GM12878 (cell line): Measurements from ENCODE around the gene CLK4. TPM values are rescaled to one million over a fixed set of nuclear protein-coding genes. Genes with fewer than 3 reads are reported as not detected.

Experiments
- ATAC-seq: fragments of 200-7000 bp; cut with Tn5 transposase; 3 replicates; pipeline ENCODE4 v1.9.1; 2020; ENCODE audit warnings: mild to moderate bottlenecking, moderate library complexity
- BruUV-seq: library from RNA; stranded (reverse); fragments of 400-500 nt; replicated peaks from 2 replicates; lab custom pipeline; 2021; lab: Mats Ljungman, UMichigan
- CTCF ChIA-PET: fragments of 300-600 bp; sonication (Branson Sonifier 250); formaldehyde crosslinking; extraction: SDS; loops from one replicate; lab custom pipeline; 2021; ENCODE audit warnings: inconsistent platforms; lab: Yijun Ruan, JAX
- POLR2A ChIA-PET: fragments of 350-600 bp; formaldehyde crosslinking; extraction: SDS; loops from one replicate; lab custom pipeline; 2021; ENCODE audit warnings: inconsistent platforms; lab: Charles Lee
- RAD21 ChIA-PET: fragments of 300-600 bp; sonication (Branson Sonifier 250); formaldehyde crosslinking; loops from one replicate; lab custom pipeline; 2023; ENCODE audit warnings: antibody characterized with exemption; ENCODE audit not compliant: unreplicated experiment; lab: Charles Lee
- SMC1A ChIA-PET: fragments of 300-600 bp; sonication (Branson Sonifier 250); formaldehyde crosslinking; loops from one replicate; lab custom pipeline; 2023; ENCODE audit not compliant: unreplicated experiment, uncharacterized antibody; lab: Charles Lee
- DNase-seq: peaks from one replicate; pipeline ENCODE4 v3.0.0-alpha.2; 2011; ENCODE audit warnings: low read depth, low spot score
- FAIRE-seq: peaks from 3 replicates; lab custom pipeline; 2011; peaks lifted over from hg19 to GRCh38; lab: Jason Lieb, UNC
- H2AFZ ChIP-seq: 2 replicates; pipeline ENCODE4 v1.6.0; 2011; ENCODE audit warnings: low read depth, low read length, control low read depth; ENCODE audit not compliant: control insufficient read depth
- H3K27ac ChIP-seq: 2 replicates; pipeline ENCODE4 v1.5.1; 2011; ENCODE audit warnings: control low read depth; ENCODE audit not compliant: control insufficient read depth, insufficient read depth
- H3K27me3 ChIP-seq, 2 experiments: replicated peaks in 1 of 2; 2 replicates each; pipeline versions ENCODE4 v1.6.0 to v1.6.1; 2011; ENCODE audit warnings: low read length in 1 of 2; ENCODE audit not compliant: control insufficient read depth in 2 of 2, insufficient read depth in 2 of 2
- H3K36me3 ChIP-seq, 2 experiments: 2 replicates each; pipeline ENCODE4 v1.5.1; 2011; ENCODE audit warnings: low read length in 1 of 2; ENCODE audit not compliant: control insufficient read depth in 2 of 2, insufficient read depth in 2 of 2
- H3K4me1 ChIP-seq: 2 replicates; pipeline ENCODE4 v1.6.1; 2011; ENCODE audit warnings: mild to moderate bottlenecking, low read length, moderate library complexity, mixed read lengths; ENCODE audit not compliant: control insufficient read depth, insufficient read depth
- H3K4me2 ChIP-seq: 2 replicates; pipeline ENCODE4 v1.6.0; 2011; ENCODE audit warnings: control low read depth; ENCODE audit not compliant: control insufficient read depth, insufficient read depth
- H3K4me3 ChIP-seq: fragments of 200-600 bp; sonication (generic); 2 replicates; pipeline ENCODE4 v1.5.1; 2016
- H3K79me2 ChIP-seq: 2 replicates; pipeline ENCODE4 v1.6.0; 2011; ENCODE audit warnings: low read length; ENCODE audit not compliant: control insufficient read depth, insufficient read depth
- H3K9ac ChIP-seq: 2 replicates; pipeline ENCODE4 v1.8.0; 2011; ENCODE audit warnings: low read length, control low read depth, mixed read lengths; ENCODE audit not compliant: control insufficient read depth, insufficient read depth
- H3K9me3 ChIP-seq: replicated peaks from 3 replicates; pipeline ENCODE4 v1.5.1; 2011; ENCODE audit warnings: mild to moderate bottlenecking, low read length; ENCODE audit not compliant: control insufficient read depth, insufficient read depth
- H4K20me1 ChIP-seq: 2 replicates; pipeline ENCODE4 v1.6.0; 2011; ENCODE audit not compliant: control insufficient read depth, insufficient read depth
- BRCA1 ChIP-seq: IDR thresholded peaks from 2 replicates; pipeline ENCODE4 v1.6.1; 2011; ENCODE audit warnings: low read depth, low read length, improper control_type of control experiment
- CEBPB ChIP-seq, 2 experiments: fragments of 150-350 bp in 1 of 2; IDR thresholded peaks; 2 replicates each; pipeline ENCODE4 v1.6.1; 2012 to 2014; ENCODE audit warnings: low read depth in 2 of 2, low read length in 2 of 2, borderline replicate concordance in 1 of 2, inconsistent platforms in 1 of 2
- CHD1 ChIP-seq: IDR thresholded peaks from 2 replicates; pipeline ENCODE4 v1.6.1; 2012; ENCODE audit warnings: low read depth, low read length, improper control_type of control experiment
- EGR1 ChIP-seq, 2 experiments: IDR thresholded peaks; 1 replicate in 1 of 2; 2 replicates in 1 of 2; pipeline ENCODE4 v1.6.1; 2011 to 2012; ENCODE audit warnings: low read depth in 2 of 2, low read length in 2 of 2, borderline replicate concordance in 1 of 2, mild to moderate bottlenecking in 1 of 2, moderate library complexity in 1 of 2
- ETV6 ChIP-seq, 2 experiments: fragments of 450-650 bp in 1 of 2; IDR thresholded peaks in 1 of 2; conservative IDR thresholded peaks in 1 of 2; 2 replicates each; pipeline ENCODE4 v1.6.1; 2014; ENCODE audit warnings: antibody characterized with exemption in 1 of 2, borderline replicate concordance in 1 of 2, low read depth in 1 of 2, mild to moderate bottlenecking in 1 of 2, moderate library complexity in 1 of 2
- HCFC1 ChIP-seq: fragments of 150-350 bp; IDR thresholded peaks from 2 replicates; pipeline ENCODE4 v1.6.1; 2014; ENCODE audit warnings: low read length
- IRF5 ChIP-seq: fragments of 450-650 bp; IDR thresholded peaks from 2 replicates; pipeline ENCODE4 v1.6.1; 2017; ENCODE audit warnings: borderline replicate concordance
- MEF2B ChIP-seq: fragments of 450-650 bp; IDR thresholded peaks from 2 replicates; pipeline ENCODE4 v1.6.1; 2018; ENCODE audit warnings: mild to moderate bottlenecking, moderate library complexity; ENCODE audit not compliant: partially characterized antibody, poor library complexity, severe bottlenecking
- NR2C2 ChIP-seq: IDR thresholded peaks from 2 replicates; pipeline ENCODE4 v1.6.1; 2011; ENCODE audit warnings: borderline replicate concordance, low read depth; ENCODE audit not compliant: control insufficient read depth, insufficient read length
- POLR2A ChIP-seq: IDR thresholded peaks from 2 replicates; pipeline ENCODE4 v1.6.1; 2011; ENCODE audit warnings: low read depth, mild to moderate bottlenecking, low read length
- POU2F2 ChIP-seq: IDR thresholded peaks from 3 replicates; pipeline ENCODE4 v1.6.1; 2011; ENCODE audit warnings: low read depth, mild to moderate bottlenecking, low read length, borderline replicate concordance
- RB1 ChIP-seq: fragments of 450-650 bp; formaldehyde crosslinking; IDR thresholded peaks from 2 replicates; pipeline ENCODE4 v1.6.1; 2017; ENCODE audit warnings: mild to moderate bottlenecking, borderline replicate concordance
- REST ChIP-seq: IDR thresholded peaks from 2 replicates; pipeline ENCODE4 v1.6.1; 2012; ENCODE audit warnings: mild to moderate bottlenecking, low read depth, low read length
- SIN3A ChIP-seq: IDR thresholded peaks from 2 replicates; pipeline ENCODE4 v1.6.1; 2012; ENCODE audit warnings: low read depth, low read length, improper control_type of control experiment
- TAF1 ChIP-seq: IDR thresholded peaks from 2 replicates; pipeline ENCODE4 v1.6.1; 2011; ENCODE audit warnings: mild to moderate bottlenecking, low read depth, low read length, borderline replicate concordance
- ZBED1 ChIP-seq: IDR thresholded peaks from 2 replicates; pipeline ENCODE4 v1.6.1; 2016; ENCODE audit warnings: borderline replicate concordance
- ZNF24 ChIP-seq: fragments of 450-650 bp; IDR thresholded peaks from 2 replicates; pipeline ENCODE4 v1.6.1; 2017; ENCODE audit warnings: antibody characterized with exemption, mild to moderate bottlenecking
- WGBS: methylation state at CpG from one replicate; pipeline ENCODE4 v1.1.6; 2016; ENCODE audit warnings: low lambda C conversion rate; ENCODE audit not compliant: insufficient replicate concordance, insufficient coverage; ENCODE audit errors: missing lambda C conversion rate; 5-methylcytosine and 5-hydroxymethylcytosine counted together
- in situ Hi-C: fragments of 300-500 bp; cut with MboI; formaldehyde crosslinking; loops from 9 replicates; pipeline ENCODE4 v1.14.3; 2018; ENCODE audit warnings: mixed read lengths
- intact Hi-C: fragments of 100-400 bp; cut with micrococcal nuclease; formaldehyde crosslinking; loops from one replicate; pipeline ENCODE4 v1.14.2; 2022; ENCODE audit not compliant: unreplicated experiment
- polyA plus RNA-seq, 11 experiments: library from polyadenylated mRNA; depleted of rRNA in 4 of 11; unstranded in 6 of 11; stranded (reverse) in 5 of 11; fragments of >200 nt; fragmentation: Nextera tagmentation in 4 of 11; fragmentation: Illumina TruSeq in 1 of 11; extraction: Ambion mirVana in 4 of 11; extraction: Trizol in 1 of 11; gene quantifications; 1 replicate in 1 of 11; 2 replicates in 10 of 11; pipeline versions ENCODE4 v1.2.1 to v1.2.3, GENCODE V29; 2011 to 2016; ENCODE audit warnings: inconsistent platforms in 2 of 11, missing spikeins in 2 of 11, low read depth in 1 of 11
- total RNA-seq, 4 experiments: library from RNA; depleted of rRNA in 3 of 4; stranded (reverse); fragments of >200 nt in 3 of 4; fragmentation: Illumina TruSeq in 1 of 4; extraction: Trizol in 1 of 4; gene quantifications; 2 replicates each; pipeline versions ENCODE4 v1.2.1 to v1.2.3, GENCODE V29; 2013 to 2021

The CLK4 gene
- total and polyA plus RNA-seq, 10 of the 15 experiments (the other 5 are each of a cell fraction or from before 2014, with no cell fraction given) = 13.6 to 47.9 (median 19.1) TPM

DNA sequence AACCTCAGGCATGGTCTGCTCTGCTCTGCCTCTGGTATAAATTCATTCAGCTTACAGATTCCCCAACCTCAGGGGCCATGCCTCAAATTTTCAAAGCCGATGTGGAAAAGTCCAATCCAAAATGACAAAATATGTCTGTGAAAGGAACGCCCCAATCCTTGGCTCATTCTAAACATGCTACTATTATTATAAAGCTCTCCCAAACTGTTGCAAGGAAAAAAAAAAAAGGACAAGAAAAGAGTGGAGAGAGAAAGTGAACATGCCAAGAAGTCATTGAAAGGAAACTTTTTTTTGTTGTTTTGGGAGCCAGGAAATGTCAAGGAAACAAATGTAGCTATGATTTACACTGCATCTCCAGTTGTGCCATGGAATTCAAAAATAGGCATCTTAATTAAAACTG is 40.5 kb downstream of the CLK4 start:
- Histone ChIP-seq H2AFZ (no peak overlapping the region), H3K4me3 (no peak overlapping the region), H3K9me3 (no peaks in the 10 kb centered on the region; the same call in 2 of the 3 replicates), H3K4me1 (no peaks in the 10 kb centered on the region), H3K36me3 (no peaks in the 10 kb centered on the region), H3K9ac (no peak overlapping the region), H3K27me3 (peaks cover 3% of the 10 kb centered on the region in 2 experiments; a peak in 1 of 4 replicates), H3K27ac (no peak overlapping the region), H4K20me1 (no peaks in the 10 kb centered on the region), H3K79me2 (no peaks in the 10 kb centered on the region), H3K4me2 (no peak overlapping the region)
- in situ Hi-C loops (no loop called here), intact Hi-C loops (no loop called here)
- BruUV-seq = no TSS peak
- RAD21 ChIA-PET = no interaction called here
- no peak for DNase-seq
- WGBS = 42% methylated on average over 2 of the region's 2 CpGs
- POLR2A ChIA-PET = no interaction called here
- ATAC-seq = no peak
- CTCF ChIA-PET = interaction anchor here (0.6 kb wide), 1 partner anchor 232 kb away, joined by 3 read pairs; no protein-coding TSS in a partner anchor
- SMC1A ChIA-PET = no interaction called here
- TF ChIP-seq SIN3A (no peak), TAF1 (no peak), EGR1 (IDR thresholded peaks at IDR 0.05; ENCODE audit: borderline replicate concordance in 1 of 2, low read depth in 2 of 2, low read length in 2 of 2) (no peak), NR2C2 (no peak), ZBED1 (no peak), CHD1 (no peak), REST (no peak), ETV6 (conservative IDR thresholded peaks at IDR 0.05 in 1 of 2, IDR thresholded peaks at IDR 0.05 in 1 of 2; ENCODE audit: borderline replicate concordance in 1 of 2, low read depth in 1 of 2) (no peak), IRF5 (no peak), POU2F2 (no peak), RB1 (no peak), ZNF24 (no peak), CEBPB (IDR thresholded peaks at IDR 0.05; ENCODE audit: borderline replicate concordance in 1 of 2, low read depth in 2 of 2, low read length in 2 of 2) (no peak), POLR2A (no peak), MEF2B (no peak), BRCA1 (no peak), HCFC1 (no peak)
- FAIRE-seq = no peak
